Immature natural killer cell (primary cell): ENCODE results near the gene PSMA3. TPM values are rescaled to one million over a fixed set of nuclear protein-coding genes. Genes with fewer than 3 reads are reported as not detected.

Source experiments
- DNase-seq, 3 donors: peaks; one replicate each; pipeline ENCODE4 v3.0.0; 2022; ENCODE audit warnings: mixed read lengths in 1 of 3
- H3K27ac Mint-ChIP-seq, 6 donors: one replicate each; pipeline ENCODE4 v1.8.0; 2020; ENCODE audit warnings: mixed read lengths in 6 of 6, mild to moderate bottlenecking in 5 of 6, inconsistent platforms in 4 of 6, moderate library complexity in 3 of 6
- H3K27me3 Mint-ChIP-seq, 3 donors: one replicate each; pipeline ENCODE4 v1.8.0; 2020 to 2021; ENCODE audit warnings: low read depth in 3 of 3, mild to moderate bottlenecking in 3 of 3, mixed read lengths in 3 of 3, moderate library complexity in 3 of 3, inconsistent platforms in 1 of 3
- H3K36me3 Mint-ChIP-seq, 3 donors: one replicate each; pipeline ENCODE4 v1.8.0; 2020; ENCODE audit warnings: mixed read lengths in 3 of 3, inconsistent platforms in 2 of 3, mild to moderate bottlenecking in 2 of 3
- H3K4me1 Mint-ChIP-seq, 2 donors: one replicate each; pipeline ENCODE4 v1.8.0; 2020; ENCODE audit warnings: inconsistent platforms in 2 of 2, mild to moderate bottlenecking in 2 of 2, mixed read lengths in 2 of 2, moderate library complexity in 1 of 2
- H3K4me3 Mint-ChIP-seq, 5 donors: one replicate each; pipeline ENCODE4 v1.8.0; 2020; ENCODE audit warnings: mild to moderate bottlenecking in 5 of 5, mixed read lengths in 5 of 5, inconsistent platforms in 3 of 5, moderate library complexity in 3 of 5
- H3K9me3 Mint-ChIP-seq, 6 donors: one replicate each; pipeline ENCODE4 v1.8.0; 2020; ENCODE audit warnings: mild to moderate bottlenecking in 6 of 6, mixed read lengths in 6 of 6, inconsistent platforms in 4 of 6, moderate library complexity in 3 of 6
- polyA plus RNA-seq, 3 donors: library from polyadenylated mRNA; unstranded; fragments of 300-500 nt; fragmentation: Illumina TruSeq; gene quantifications; one replicate each; pipeline ENCODE4 v1.2.3, GENCODE V29; 2021

Gene PSMA3
- polyA plus RNA-seq, 3 donors from 2014 or later, result 133 to 258 (median 167) TPM

DNA sequence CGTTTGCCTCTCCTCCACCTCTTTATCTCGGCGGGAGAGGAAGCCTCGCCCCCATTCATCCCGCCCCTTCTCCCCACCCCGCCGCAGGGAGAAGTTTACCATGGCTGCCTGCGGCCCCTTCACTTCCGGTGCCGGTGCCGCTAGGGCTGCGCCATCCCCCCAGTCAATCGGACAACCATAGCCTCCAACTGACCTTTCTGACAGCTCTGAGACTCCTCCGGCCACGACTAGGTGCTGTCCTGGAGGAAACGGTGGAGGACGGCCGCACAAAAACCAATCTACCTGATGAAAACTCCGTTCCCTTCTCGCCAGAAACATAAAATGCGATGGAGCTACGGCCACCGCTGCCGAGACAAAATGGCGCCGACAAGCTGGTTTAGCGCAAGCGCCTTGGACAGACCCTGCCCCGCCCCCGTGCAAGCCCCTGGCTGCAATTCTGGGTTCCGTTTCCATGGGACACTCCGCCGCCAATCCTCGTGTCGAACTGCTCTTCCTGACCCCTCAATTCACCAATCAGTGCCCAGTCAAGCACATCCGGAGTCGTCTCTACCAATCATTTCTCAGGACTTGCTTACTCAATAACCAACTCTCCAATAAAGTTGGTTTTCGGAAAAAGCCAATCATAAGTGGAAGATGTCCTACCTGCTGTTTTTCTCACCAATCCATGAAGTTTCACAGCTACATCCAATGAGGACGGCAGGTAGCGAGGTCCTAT lies 53.3 kb downstream of the PSMA3 start:
- peak; percentile 99 for DNase-seq
- no peak overlapping the region for H3K4me3 Mint-ChIP-seq
- peaks cover 3 to 7% (median 7%) of the 10 kb centered on the region in 3 donors for H3K27me3 Mint-ChIP-seq
- H3K4me1 Mint-ChIP-seq, result peaks cover 22 to 35% of the 10 kb centered on the region in 2 donors
- peaks cover under 1 to 12% (median 8%) of the 10 kb centered on the region in 3 donors for H3K36me3 Mint-ChIP-seq
- H3K9me3 Mint-ChIP-seq, result no peaks in the 10 kb centered on the region
- H3K27ac Mint-ChIP-seq, result no peak overlapping the region

DNA sequence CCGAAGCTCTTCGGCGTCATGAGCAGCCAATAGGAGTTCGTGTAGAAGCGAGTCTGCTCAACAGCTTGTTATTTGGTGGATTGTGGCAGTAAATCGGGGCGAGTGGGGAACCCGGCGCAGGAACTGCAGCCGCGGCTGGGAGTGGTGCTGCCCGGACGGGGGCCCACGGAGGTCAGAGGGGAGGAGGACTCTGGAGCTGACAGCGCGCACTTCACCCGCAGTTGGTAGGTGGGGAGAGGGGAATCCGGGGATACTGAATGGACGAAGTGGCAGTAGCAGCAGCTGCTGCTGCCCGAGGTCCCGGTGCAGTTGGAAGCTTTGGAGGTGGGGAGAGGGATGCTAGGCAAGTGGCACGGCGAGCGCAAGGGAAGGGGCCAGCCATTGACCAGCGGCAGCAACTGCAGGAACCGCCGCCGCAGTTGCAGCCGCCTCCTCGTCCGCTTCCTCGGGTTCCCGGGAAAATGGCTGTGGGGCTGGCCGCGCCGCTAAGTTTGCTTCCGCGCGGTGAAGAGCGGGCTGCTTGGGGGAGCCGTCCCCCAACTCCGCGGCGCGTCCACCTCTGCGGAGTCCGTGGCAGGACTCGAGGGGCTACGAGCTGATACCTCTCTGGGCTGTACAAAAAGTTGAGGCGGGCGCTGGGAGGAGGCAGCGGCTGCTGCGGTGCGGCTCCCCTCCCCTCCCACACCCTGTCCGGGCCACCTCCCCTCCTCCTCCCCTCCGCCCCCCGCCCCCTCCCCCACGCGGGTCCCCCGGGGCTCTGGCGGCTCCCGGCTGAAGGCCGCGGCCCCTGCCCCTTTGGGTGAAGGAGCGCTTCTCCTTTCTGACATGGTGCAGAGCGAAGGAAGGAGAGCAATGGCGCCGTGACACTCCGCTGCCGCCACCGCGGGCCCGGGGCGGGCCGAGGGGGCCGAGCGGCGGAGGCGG lies 54.1 kb downstream of the PSMA3 start, which contains the start of gene ARID4A:
Gene ARID4A (plus strand): TSS at position 79 of the 924 bp plus-strand sequence. CDS start 1,300 bp downstream, outside the sequence.
- H3K4me3 Mint-ChIP-seq, result peak within 1 kb of the TSS; percentile 97 to 99 (median 98)
- H3K4me1 Mint-ChIP-seq, result peaks cover 30 to 34% of the 10 kb centered on the region in 2 donors
- peak within 1 kb of the TSS in 2 of 6 donors; percentile 95 to 97 for H3K27ac Mint-ChIP-seq

GRCh38 chr14:58299401-58300330 lies 55.0 kb downstream of the PSMA3 start:
- H3K4me3 Mint-ChIP-seq, result peak overlapping the region; percentile 97 to 99 (median 98)
- H3K27ac Mint-ChIP-seq, result peak overlapping the region; percentile 92 to 97 (median 96)
- H3K9me3 Mint-ChIP-seq, result no peaks in the 10 kb centered on the region
- DNase-seq, result no peak
- peaks cover 3 to 7% (median 7%) of the 10 kb centered on the region in 3 donors for H3K27me3 Mint-ChIP-seq
- peaks cover 27 to 31% of the 10 kb centered on the region in 2 donors for H3K4me1 Mint-ChIP-seq
- peaks cover 0 to 10% (median 6%) of the 10 kb centered on the region in 3 donors for H3K36me3 Mint-ChIP-seq

More for the DNA sequence above, 54.1 kb downstream of the PSMA3 start, which contains the start of gene ARID4A:
- H3K27me3 Mint-ChIP-seq, result peaks cover 3 to 7% (median 7%) of the 10 kb centered on the region in 3 donors
- peak; percentile 46 to 47 (median 47) for DNase-seq
- H3K36me3 Mint-ChIP-seq, result peaks cover 0 to 11% (median 10%) of the 10 kb centered on the region in 3 donors
- no peaks in the 10 kb centered on the region for H3K9me3 Mint-ChIP-seq

DNA sequence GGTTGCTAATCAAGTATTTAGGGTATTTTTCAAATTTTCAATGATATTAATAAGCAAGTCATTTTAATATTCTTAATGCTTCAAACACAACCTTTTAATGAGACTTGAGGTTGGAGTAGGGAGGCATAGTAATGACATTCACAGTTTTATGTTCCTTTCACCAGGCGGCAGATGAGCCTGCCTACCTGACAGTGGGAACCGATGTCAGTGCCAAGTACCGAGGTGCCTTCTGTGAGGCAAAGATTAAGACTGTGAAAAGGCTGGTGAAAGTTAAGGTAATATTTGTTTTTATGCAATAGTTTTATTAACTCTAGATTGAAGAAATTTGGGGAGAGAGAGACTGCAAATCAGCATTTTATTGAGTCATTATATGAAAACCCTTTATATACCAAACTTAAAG lies 56.8 kb downstream of the PSMA3 start:
- Mint-ChIP-seq H3K4me3 (no peak overlapping the region), H3K9me3 (no peaks in the 10 kb centered on the region), H3K27me3 (peaks cover 3 to 7% (median 7%) of the 10 kb centered on the region in 3 donors), H3K27ac (no peak overlapping the region), H3K36me3 (peaks cover 0 to 14% (median 11%) of the 10 kb centered on the region in 3 donors), H3K4me1 (peaks cover 18 to 31% of the 10 kb centered on the region in 2 donors)
- DNase-seq, result no peak

DNA sequence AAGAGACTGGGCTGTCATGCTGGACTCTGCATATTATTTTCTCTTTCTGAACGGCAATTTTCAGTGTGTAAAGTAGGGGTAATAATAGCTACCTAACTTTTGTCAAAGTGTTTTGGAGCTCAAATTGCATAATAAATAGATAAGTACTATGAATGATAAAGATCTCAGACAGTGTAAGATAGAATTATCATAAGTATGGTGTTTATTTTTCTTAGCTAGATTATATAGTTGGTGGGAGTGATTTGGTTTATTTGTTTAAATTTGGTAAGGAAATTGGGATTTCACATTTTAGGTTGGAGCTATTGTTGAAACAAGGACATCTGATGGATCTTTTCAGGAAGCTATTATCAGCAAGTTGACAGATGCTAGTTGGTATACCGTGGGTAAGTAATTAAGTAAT lies 61.1 kb downstream of the PSMA3 start:
- Mint-ChIP-seq H3K9me3 (no peaks in the 10 kb centered on the region), H3K27me3 (peaks cover 0 to 2% (median 0%) of the 10 kb centered on the region in 3 donors), H3K36me3 (peaks cover 5 to 25% (median 20%) of the 10 kb centered on the region in 3 donors), H3K4me1 (peaks cover 10 to 30% of the 10 kb centered on the region in 2 donors), H3K4me3 (no peak overlapping the region), H3K27ac (peak overlapping the region in 1 of 6 donors; percentile 1)
- no peak for DNase-seq

DNA sequence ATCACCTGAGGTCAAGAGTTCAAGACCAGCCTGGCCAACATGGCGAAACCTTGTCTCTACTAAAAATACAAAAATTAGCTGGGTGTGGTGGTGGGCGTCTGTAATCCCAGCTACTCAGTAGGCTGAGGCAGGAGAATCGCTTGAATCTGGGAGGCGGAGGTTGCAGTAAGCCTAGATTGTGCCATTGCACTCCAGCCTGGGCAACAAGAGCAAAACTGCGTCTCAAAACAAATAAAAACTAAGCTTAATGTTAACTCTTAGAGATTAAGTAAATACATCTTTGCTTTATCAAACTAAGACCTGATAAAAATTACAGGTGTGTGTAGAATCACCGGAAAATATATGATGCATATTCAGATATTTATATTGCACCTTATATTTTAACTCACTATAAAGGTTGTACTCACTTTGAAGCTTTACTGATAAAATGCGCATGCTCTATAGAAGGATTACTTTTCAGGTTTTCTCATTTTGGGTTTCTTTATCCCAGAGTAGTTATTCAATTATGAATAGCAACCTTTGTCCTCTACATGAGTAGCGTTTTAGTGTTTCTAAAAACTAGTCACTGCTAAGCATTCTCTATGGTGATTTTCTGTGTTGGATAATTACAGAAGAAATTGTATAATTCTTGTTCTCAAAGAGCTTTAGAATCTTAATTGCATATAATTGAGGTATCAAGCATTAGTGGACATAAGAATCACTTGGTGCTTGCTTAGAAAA lies 63.1 kb downstream of the PSMA3 start:
- Mint-ChIP-seq H3K9me3 (no peaks in the 10 kb centered on the region), H3K36me3 (peaks cover 5 to 25% (median 20%) of the 10 kb centered on the region in 3 donors), H3K27ac (peak overlapping the region in 1 of 6 donors; percentile 16), H3K4me1 (peaks cover 9 to 20% of the 10 kb centered on the region in 2 donors), H3K4me3 (no peak overlapping the region), H3K27me3 (no peaks in the 10 kb centered on the region)
- no peak for DNase-seq

DNA sequence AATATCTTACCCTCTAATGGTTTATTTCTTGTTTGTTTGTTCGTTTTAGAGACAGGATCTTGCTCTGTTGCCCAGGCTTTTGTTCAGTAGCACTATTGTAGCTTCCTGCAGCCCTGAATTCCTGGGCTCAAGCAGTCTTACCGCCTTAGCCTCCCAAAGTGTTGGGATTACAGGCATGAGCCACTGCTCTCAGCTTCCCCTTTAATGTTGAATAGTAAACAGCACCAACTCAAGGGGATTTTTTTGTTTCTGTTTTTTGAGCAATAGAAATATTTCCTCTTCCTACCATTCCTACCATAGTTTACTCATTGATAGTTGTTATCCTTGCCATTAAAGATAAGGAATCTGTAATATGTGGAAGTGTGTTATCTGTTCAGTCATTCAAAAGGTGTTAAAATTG lies 64.4 kb downstream of the PSMA3 start:
- DNase-seq, result no peak

GRCh38 chr14:58313699-58314098 lies 69.1 kb downstream of the PSMA3 start:
- Mint-ChIP-seq H3K36me3 (peaks cover 13 to 22% (median 15%) of the 10 kb centered on the region in 3 donors), H3K27me3 (no peaks in the 10 kb centered on the region), H3K4me3 (no peak overlapping the region), H3K9me3 (no peaks in the 10 kb centered on the region), H3K27ac (no peak overlapping the region), H3K4me1 (peaks cover 2 to 18% of the 10 kb centered on the region in 2 donors)
- no peak for DNase-seq

More for the DNA sequence above, 64.4 kb downstream of the PSMA3 start:
- Mint-ChIP-seq H3K4me1 (peaks cover 9 to 12% of the 10 kb centered on the region in 2 donors), H3K36me3 (peaks cover 5 to 22% (median 17%) of the 10 kb centered on the region in 3 donors), H3K27ac (peak overlapping the region in 2 of 6 donors; percentile 34 to 45), H3K4me3 (no peak overlapping the region), H3K27me3 (no peaks in the 10 kb centered on the region), H3K9me3 (no peaks in the 10 kb centered on the region)

- DNase-seq, result no peak
- no peak overlapping the region for H3K27ac Mint-ChIP-seq
- H3K36me3 Mint-ChIP-seq, result peaks cover under 1 to 20% (median 10%) of the 10 kb centered on the region in 3 donors
- no peaks in the 10 kb centered on the region for H3K27me3 Mint-ChIP-seq
- H3K4me3 Mint-ChIP-seq, result no peak overlapping the region
- peaks cover 2 to 12% of the 10 kb centered on the region in 2 donors for H3K4me1 Mint-ChIP-seq
- H3K9me3 Mint-ChIP-seq, result no peaks in the 10 kb centered on the region
Observed at GRCh38 chr14:58315606-58316005, 71.0 kb downstream of the PSMA3 start.

Other genes with a start within 250 kb of the PSMA3 start
- 1 to 10 TPM in 1 of 3 donors, not detected in 2; 1.8 TPM for gene ARMH4, start 92.6 kb upstream of the PSMA3 start, polyA plus RNA-seq
- gene ACTR10, start 44.7 kb upstream of the PSMA3 start, polyA plus RNA-seq, result 100 to 1,000 TPM in 2 of 3 donors, 10 to 100 TPM in 1; 81.7 to 137 (median 111) TPM
- 10 to 100 TPM in 2 of 3 donors, 1 to 10 TPM in 1; 2.6 to 29.9 (median 13.3) TPM for gene ARID4A, start 53.7 kb downstream of the PSMA3 start, polyA plus RNA-seq
- 1 to 10 TPM in 1 of 3 donors, not detected in 2; 3.7 TPM for gene TOMM20L, start 151.1 kb downstream of the PSMA3 start, polyA plus RNA-seq
- 10 to 100 TPM; 21.0 to 51.8 (median 48.8) TPM for gene TIMM9, start 182.7 kb downstream of the PSMA3 start, polyA plus RNA-seq
- gene KIAA0586, start 182.9 kb downstream of the PSMA3 start, polyA plus RNA-seq, result 10 to 100 TPM in 2 of 3 donors, 1 to 10 TPM in 1; 5.4 to 26.4 (median 10.1) TPM